PC-3 (cell line): ENCODE data around the gene SLC25A21.

ENCODE experiments used
- CTCF ChIP-seq: fragments of 300-600 bp; sonication (generic); conservative IDR thresholded peaks from 2 replicates; pipeline ENCODE4 v1.5.1; 2017; ENCODE audit warnings: antibody characterized with exemption, low read depth, mild to moderate bottlenecking, low read length
- EZH2 ChIP-seq: fragments of 300-600 bp; sonication (generic); IDR thresholded peaks from one replicate; pipeline ENCODE4 v1.6.1; 2017; ENCODE audit warnings: antibody characterized with exemption, mild to moderate bottlenecking, low read length; ENCODE audit not compliant: unreplicated experiment
- EZH2phosphoT487 ChIP-seq: fragments of 300-600 bp; sonication (generic); IDR thresholded peaks from 2 replicates; pipeline ENCODE4 v1.6.1; 2018; ENCODE audit warnings: mild to moderate bottlenecking, antibody characterized with exemption, low read length, borderline replicate concordance

GRCh38 chr14:36884049-36884448 is 288.4 kb downstream of the SLC25A21 start:
- TF ChIP-seq CTCF, result no peak
- TF ChIP-seq EZH2, result no peak
- TF ChIP-seq EZH2phosphoT487, result no peak
